GM18870 (cell line): Measurements from ENCODE around the gene INPP5K.
"Not testable (repeated sequence)": the region's sequence is repeated elsewhere in the genome, so short reads cannot be mapped to it uniquely, and the experiment has no call there.

Experiments used
- ATAC-seq: cut with Tn5 transposase; IDR thresholded peaks from one replicate; pipeline ENCODE4 v1.9.1; 2021; ENCODE audit warnings: moderate library complexity; ENCODE audit not compliant: unreplicated experiment

INPP5K gene

GRCh38 chr17:1548032-1548431 lies 31.6 kb upstream of the INPP5K start:
- ATAC-seq, result no peak

- no peak for ATAC-seq
Measured at GRCh38 chr17:1546292-1546922, 30.0 kb upstream of the INPP5K start.

- no peak for ATAC-seq
Measured at GRCh38 chr17:1545618-1546017, 29.2 kb upstream of the INPP5K start.

GRCh38 chr17:1542316-1542715 lies 25.9 kb upstream of the INPP5K start:
- no peak for ATAC-seq

GRCh38 chr17:1541367-1541904 lies 25.0 kb upstream of the INPP5K start:
- ATAC-seq, result no peak

- no peak for ATAC-seq
Measured at GRCh38 chr17:1539811-1540210, 23.4 kb upstream of the INPP5K start.

- ATAC-seq, result no peak
Measured at GRCh38 chr17:1535737-1536136, 19.3 kb upstream of the INPP5K start.

- ATAC-seq, result no peak
Measured at GRCh38 chr17:1533661-1534325, 17.4 kb upstream of the INPP5K start.

GRCh38 chr17:1532836-1533602 lies 16.6 kb upstream of the INPP5K start:
- no peak for ATAC-seq

GRCh38 chr17:1529863-1530262 lies 13.5 kb upstream of the INPP5K start:
- no peak for ATAC-seq

GRCh38 chr17:1526876-1527275 lies 10.5 kb upstream of the INPP5K start:
- ATAC-seq, result not testable (repeated sequence)

GRCh38 chr17:1522626-1523025 lies 6.2 kb upstream of the INPP5K start:
- ATAC-seq, result no peak

GRCh38 chr17:1521086-1521640 lies 4.8 kb upstream of the INPP5K start:
- ATAC-seq, result no peak

- no peak for ATAC-seq
Measured at GRCh38 chr17:1519678-1520077, 3.3 kb upstream of the INPP5K start.

GRCh38 chr17:1518410-1518809 lies 2.0 kb upstream of the INPP5K start:
- no peak for ATAC-seq

- ATAC-seq, result peak; percentile 32
Measured at GRCh38 chr17:1515640-1516387, 598 bp downstream of the INPP5K start.

- no peak for ATAC-seq
Measured at GRCh38 chr17:1512351-1512750, 4.1 kb downstream of the INPP5K start.

- no peak for ATAC-seq
Measured at GRCh38 chr17:1511756-1512321, 4.6 kb downstream of the INPP5K start.

GRCh38 chr17:1511290-1511689 lies 5.1 kb downstream of the INPP5K start:
- no peak for ATAC-seq

GRCh38 chr17:1509290-1509881 lies 7.0 kb downstream of the INPP5K start:
- ATAC-seq, result no peak
